GM21529 (cell line): ENCODE data around the gene HEG1.

ENCODE experiments used
- ATAC-seq: cut with Tn5 transposase; IDR thresholded peaks from one replicate; pipeline ENCODE4 v1.9.1; 2021; ENCODE audit not compliant: unreplicated experiment

The HEG1 gene

DNA sequence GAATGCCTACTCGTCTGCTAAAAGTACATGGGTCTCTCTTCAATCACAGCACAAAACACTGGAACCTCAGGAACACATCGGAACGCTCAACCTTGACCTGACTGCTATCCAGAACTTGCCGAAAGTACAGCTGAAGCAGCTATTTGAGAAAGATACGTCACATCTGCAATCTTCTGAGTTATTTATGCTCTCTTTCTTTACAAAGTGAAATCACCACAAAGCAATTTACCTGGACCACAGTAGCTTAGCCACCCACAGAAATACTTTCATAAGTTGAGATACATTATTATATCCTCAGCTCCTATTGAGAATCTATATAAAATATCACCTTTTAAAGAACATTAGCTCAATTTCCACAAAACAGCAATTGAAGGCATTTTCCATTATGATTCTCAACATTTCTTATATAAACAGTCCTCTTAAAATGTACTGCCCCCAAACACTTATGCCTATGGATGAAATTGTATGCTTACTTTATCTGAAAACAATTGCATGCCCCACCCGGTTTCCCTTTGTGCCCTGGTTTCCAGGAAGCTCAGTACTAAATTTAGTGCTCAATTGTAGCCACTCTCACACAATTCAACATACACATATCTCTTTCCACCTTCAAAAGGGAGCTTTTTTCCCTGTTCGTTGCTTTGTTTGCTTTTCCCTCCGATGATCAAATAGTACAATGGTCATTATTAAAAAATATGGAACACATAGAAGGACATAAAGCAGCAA lies 31.8 kb downstream of the HEG1 start:
- no peak for ATAC-seq

DNA sequence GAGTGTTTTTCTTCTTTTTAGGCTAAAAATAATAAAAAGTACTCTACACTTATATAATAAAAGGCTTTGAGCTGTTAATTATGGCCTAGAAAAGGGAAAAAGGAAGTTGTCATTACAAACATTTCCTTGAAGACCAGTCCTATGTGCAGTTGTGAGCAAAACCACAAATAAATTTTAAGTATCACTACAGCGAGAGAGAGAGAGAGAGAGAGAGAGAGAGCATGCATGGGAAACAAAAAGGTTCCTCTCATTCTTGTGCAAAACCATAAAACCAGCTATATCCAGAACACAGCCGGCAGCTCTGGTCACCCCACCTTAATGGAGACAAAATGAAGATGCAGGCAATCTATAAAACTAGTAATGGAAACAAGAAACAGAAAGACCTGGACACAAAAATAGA lies 33.6 kb downstream of the HEG1 start:
- ATAC-seq: no peak

GRCh38 chr3:125019271-125019670 lies 36.5 kb downstream of the HEG1 start:
- no peak for ATAC-seq

- no peak for ATAC-seq
These were observed 38.4 kb downstream of the HEG1 start for GRCh38 chr3:125017406-125017805.

GRCh38 chr3:125014570-125015179 lies 41.1 kb downstream of the HEG1 start:
- no peak for ATAC-seq

DNA sequence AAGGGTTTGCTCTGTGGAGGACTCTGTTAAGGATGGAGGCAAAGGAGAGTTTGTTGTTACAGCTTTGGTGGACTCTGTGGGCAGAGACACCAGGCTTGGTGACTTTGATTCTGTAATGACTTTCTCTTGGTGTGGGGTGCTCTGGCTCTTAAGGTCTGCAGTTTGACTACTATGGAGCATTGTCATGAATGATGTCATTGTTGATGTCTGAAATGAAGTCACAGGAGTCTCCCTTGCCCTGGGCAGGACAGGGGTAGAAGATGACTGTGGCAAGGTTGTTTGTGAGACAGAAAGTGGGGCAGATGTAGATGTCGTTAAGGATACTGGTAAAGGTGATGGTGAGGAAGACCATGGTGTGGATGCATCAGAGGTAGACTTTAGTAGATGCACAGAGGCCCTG lies 42.7 kb downstream of the HEG1 start:
- no peak for ATAC-seq

DNA sequence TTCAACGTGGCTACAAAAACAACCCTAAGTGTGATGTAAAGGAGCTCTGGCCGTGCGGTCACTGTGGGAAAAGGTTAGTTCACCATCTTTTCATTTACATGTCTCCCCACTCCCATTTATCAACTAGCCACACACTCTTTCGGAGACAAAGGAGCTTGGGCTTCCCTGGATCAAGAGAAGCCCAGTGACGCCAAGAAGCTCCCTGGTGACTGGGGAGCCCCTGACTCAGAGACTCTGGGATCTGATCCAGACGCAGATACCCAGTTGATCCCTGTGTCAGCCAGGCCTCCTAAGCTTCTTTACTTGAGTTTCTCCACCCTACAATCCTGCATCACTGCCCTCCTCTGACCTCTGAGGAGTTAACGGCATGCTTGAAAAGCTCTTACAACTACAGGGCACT lies 43.9 kb downstream of the HEG1 start:
- no peak for ATAC-seq

- no peak for ATAC-seq
These were observed 45.4 kb downstream of the HEG1 start for GRCh38 chr3:125010393-125010792.

DNA sequence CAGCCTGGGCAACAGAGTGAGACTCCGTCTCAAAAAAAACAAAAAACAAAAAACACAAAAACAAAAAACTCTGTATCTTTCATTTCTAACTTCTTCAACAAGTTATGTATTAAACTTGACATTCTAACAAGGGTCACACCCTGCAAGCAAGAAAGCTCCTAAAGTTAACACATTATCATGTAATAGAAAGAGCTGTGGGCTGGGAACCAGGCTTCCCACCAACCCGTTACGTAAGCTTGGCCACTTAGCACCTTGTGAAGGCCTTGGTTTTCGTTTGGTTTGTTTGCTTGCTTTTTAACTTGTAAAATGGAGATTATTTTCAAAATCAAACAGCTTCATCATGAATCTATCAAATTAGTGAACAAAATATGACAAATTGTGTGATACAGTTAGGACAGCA lies 47.0 kb downstream of the HEG1 start:
- no peak for ATAC-seq

DNA sequence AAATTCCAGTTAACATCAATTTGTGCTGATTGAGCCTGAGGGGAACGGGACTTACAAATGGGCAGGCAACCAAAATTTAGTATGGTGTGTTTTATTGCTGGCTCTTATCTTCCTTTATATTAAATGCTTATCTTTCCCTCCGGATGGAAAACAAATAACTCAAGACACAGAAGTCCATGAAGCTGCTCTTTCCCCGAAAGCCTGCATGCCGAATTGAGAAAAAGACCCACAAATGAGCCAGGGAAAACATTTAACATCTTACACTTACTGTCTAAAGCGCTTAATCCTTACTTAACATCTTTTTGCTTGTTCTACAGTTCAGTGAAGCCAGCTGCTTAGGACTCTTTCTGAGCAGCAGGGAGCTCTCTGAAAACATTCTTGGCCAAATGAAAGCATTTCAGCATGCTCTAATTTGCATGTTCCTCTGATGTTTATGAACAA lies 49.5 kb downstream of the HEG1 start:
- ATAC-seq: no peak

- no peak for ATAC-seq
These were observed 50.1 kb downstream of the HEG1 start for GRCh38 chr3:125005676-125006075.

GRCh38 chr3:125005222-125005621 lies 50.6 kb downstream of the HEG1 start:
- no peak for ATAC-seq

GRCh38 chr3:125003859-125004595 lies 51.8 kb downstream of the HEG1 start:
- ATAC-seq: no peak

- ATAC-seq: no peak
These were observed 52.4 kb downstream of the HEG1 start for GRCh38 chr3:125003369-125003853.

GRCh38 chr3:125002414-125003368 lies 53.1 kb downstream of the HEG1 start:
- ATAC-seq: no peak

DNA sequence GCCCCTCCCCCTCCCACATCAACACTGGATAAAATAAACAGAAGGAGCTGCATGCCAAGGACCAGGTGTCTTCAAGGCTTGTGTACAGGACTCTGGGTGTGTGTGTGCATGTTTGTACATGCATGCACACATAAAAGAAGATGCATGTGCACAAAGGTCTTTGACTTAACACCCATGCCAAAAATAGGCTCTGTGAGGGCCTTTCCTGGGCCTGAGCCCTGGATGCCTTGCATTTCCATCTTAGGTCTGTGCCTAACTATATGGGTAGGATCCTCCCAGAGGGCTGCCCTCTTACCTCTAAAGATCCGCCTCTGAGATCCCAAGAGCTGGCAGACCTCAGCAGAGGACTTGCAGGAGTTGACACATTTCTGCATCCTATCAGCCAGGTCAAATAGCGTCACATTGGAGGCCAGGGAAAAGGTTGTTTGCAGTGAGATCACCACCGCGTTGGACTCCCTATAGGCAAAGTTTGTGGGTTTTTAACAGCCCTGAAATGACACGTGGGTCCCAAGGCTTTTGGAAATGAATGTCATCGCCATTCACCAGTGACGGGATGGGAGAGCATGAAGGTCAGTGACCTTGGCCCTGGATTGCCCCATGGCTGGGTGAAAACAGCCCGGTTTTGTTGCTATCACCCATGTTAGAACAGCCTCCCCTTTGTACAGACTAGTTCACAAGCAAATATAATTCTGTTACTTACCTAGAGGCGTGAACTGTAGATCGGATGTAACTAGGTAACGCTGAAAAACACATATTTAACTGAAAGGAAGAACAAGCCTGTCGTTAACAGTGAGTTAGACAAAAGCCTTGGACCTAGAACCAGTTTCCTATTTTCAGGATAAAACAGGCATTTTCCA lies 54.0 kb downstream of the HEG1 start:
- ATAC-seq: no peak

GRCh38 chr3:125000661-125001060 lies 55.1 kb downstream of the HEG1 start:
- ATAC-seq: no peak

DNA sequence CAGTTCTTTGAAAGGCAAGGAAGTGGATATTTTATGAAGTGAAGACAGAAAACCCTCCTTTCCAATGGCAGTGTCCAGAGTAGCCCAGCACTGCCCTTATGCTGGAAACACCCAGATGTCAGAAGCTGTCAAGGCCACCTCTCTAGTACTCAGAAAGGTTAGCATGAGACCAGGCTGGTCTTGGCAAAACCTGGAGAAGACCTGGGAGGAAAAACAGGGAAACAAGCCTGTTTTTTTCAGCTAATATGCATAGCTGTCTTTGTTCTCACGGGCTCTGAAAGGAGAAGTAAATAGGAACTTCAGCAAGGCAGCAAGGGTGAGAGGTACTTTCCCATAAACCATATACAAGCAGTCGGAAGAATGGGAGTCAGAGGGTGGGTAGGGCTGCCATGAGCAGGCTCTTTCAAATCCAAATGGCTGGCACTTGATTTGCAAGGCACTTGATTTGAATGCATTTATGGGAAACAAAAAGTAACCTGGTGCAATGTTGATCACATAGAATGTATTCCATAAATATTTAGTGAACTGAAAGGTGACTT lies 55.8 kb downstream of the HEG1 start:
- ATAC-seq: no peak

DNA sequence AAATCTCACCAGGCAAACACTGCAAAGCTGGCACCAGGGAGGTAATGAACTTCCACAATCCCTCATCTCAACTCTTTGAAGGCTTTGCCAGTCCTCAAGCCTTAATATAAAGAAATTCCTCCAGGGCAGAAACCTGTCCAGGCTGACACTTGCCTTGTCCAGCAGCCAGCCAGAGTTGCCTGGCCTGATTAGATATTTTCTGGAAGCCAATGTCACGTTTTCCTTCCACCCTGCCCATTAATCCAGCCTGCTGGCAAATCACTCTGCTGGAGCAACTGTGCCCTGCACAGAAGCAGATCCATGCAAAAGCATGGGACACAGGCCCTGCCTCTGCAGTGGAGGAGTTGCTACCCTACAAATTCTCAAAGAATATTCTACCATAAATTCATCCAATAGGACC lies 56.5 kb downstream of the HEG1 start:
- no peak for ATAC-seq

- ATAC-seq: no peak
These were observed 57.6 kb downstream of the HEG1 start for GRCh38 chr3:124998247-124998630.
